ENCODE results near the gene H1-8.

GRCh38 chr3:129530821-129531220 is 12.2 kb upstream of the H1-8 start:
- TF ChIP-seq, protein P1, sequence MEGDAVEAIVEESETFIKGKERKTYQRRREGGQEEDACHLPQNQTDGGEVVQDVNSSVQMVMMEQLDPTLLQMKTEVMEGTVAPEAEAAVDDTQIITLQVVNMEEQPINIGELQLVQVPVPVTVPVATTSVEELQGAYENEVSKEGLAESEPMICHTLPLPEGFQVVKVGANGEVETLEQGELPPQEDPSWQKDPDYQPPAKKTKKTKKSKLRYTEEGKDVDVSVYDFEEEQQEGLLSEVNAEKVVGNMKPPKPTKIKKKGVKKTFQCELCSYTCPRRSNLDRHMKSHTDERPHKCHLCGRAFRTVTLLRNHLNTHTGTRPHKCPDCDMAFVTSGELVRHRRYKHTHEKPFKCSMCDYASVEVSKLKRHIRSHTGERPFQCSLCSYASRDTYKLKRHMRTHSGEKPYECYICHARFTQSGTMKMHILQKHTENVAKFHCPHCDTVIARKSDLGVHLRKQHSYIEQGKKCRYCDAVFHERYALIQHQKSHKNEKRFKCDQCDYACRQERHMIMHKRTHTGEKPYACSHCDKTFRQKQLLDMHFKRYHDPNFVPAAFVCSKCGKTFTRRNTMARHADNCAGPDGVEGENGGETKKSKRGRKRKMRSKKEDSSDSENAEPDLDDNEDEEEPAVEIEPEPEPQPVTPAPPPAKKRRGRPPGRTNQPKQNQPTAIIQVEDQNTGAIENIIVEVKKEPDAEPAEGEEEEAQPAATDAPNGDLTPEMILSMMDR (IDR thresholded peaks at IDR 0.05), result no peak
- TF ChIP-seq POLR2A (IDR thresholded peaks at IDR 0.05), result no peak
